ENCODE results near the gene MME.
"Not testable (repeated sequence)": the region's sequence is repeated elsewhere in the genome, so short reads cannot be mapped to it uniquely, and the experiment has no call there.

Gene MME

DNA sequence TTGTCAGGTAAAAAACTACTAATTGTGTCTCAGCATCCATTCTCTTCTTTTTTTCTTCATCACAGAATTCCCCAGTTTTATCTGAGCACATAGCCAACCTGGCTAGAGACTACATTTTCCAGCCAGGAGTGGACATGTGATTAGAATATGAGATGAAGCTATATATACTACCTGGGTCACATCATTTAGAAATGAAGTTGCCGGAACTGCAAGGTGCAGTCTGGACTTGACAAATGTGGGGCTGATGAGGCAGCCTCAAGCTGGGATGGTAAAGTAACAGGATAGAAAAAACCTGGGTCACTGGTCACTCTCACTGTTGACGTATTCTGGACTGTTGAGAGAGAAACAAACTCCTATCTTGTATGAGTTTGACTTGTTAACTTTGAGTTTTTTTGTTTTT is 113.7 kb downstream of the MME start:
- no peak for DNase-seq (ENCODE audit: low spot score)

GRCh38 chr3:155194973-155195957 is 115.1 kb downstream of the MME start:
- DNase-seq (ENCODE audit: low spot score) = no peak

DNA sequence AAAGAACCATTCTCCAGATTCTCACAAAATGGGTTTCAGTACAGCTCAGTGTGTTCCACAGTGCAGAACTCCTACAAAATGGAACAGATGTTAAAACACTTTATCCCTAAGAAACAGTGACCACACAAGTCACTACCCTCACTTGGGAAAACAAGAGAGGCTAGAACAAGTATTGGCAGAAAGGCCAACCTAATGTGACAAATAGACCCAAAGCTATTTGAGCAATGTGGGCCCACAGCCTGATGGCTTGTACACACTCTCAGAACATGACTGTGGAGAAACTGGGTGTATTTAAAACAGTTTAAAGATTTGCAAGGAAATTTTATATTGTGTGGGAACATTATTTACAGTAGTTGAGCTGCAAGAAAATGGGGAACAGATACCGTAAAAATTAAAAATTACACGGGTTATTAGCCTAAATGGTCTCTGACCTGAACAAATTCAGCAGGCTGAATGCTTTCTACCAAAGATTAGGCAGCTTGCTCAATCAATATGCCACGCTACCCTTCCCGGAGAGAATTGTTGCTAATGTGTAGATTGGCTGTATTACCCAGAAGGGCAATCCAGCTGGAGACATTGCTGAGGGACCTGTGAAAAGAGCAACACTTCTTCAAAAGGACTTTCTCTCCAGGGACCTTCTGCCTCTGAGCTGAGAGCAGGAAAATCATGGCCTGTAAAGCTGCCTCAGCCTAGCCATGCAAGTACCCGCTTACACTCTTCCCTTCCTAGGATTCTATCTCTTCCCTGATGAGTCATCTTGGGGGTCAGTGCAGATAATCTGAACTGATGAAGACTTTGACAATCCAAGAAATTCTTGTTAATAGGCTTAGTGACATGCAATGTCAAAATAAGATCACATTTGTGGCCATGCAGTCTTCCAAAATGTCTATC is 116.3 kb downstream of the MME start:
- no peak for DNase-seq (ENCODE audit: low spot score)

GRCh38 chr3:155197786-155198185 is 117.7 kb downstream of the MME start:
- no peak for DNase-seq (ENCODE audit: low spot score)

DNA sequence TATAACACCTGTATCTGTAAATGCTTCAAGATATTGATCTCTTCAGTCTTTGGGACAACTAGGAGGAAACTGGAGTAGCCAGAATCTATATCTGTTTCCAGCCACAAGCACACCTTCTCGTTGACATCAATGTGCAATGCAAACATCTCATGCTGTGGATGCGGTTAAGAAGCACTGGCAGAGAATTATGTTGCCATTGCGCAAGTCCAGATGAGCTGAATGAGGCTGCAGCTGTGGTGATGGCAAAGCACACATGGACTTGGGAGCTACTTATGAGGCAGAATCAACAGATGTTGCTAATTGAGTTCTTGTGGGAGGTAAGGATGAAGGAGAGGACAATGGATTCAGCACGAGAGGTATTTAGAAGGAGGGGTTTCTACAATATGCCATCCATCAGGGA is 122.5 kb downstream of the MME start:
- DNase-seq (ENCODE audit: low spot score) = no peak

DNA sequence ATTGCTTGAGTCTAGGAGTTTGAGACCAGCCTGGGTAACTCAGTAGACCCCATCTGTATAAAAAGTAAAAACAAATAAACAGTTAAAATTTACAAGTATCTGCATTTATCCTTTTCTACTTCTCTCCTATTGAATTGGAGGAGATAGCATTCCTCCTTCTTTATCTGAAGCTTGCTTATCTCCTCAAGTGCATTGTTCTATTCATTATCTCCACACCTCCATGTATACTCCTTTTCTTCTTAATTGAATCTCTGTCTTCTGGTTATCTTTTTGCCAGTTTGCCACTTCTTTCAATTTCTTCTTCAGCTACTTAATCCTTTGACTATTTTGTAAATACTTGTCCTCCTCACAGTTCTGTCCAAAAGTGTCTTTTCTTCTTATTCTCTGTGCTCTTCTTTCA is 124.7 kb downstream of the MME start:
- no peak for DNase-seq (ENCODE audit: low spot score)

- no peak for DNase-seq (ENCODE audit: low spot score)
Measured at GRCh38 chr3:155208183-155208800, 128.2 kb downstream of the MME start.

- no peak for DNase-seq (ENCODE audit: low spot score)
Measured at GRCh38 chr3:155210736-155211135, 130.6 kb downstream of the MME start.

DNA sequence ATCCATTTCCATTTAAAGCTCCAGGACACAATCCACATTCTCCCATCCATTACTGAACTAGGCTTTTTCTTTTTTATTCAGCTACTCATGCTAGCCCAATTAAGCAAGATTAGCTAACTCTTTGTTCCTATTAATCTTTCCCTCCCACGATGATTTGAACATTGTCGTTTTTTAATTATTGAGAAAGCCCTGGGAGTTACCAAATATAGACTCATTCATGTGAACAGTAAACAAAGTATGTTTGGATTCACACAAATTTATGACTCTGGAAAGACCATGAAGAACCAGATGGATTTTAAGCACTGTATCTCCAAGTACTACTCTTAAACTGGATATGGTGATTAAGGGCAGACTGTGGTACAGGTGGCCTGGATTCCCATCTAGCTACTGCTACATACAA is 131.1 kb downstream of the MME start:
- no peak for DNase-seq (ENCODE audit: low spot score)

GRCh38 chr3:155211940-155212339 is 131.8 kb downstream of the MME start:
- no peak for DNase-seq (ENCODE audit: low spot score)

GRCh38 chr3:155216007-155216406 is 135.9 kb downstream of the MME start:
- not testable (repeated sequence) for DNase-seq (ENCODE audit: low spot score)

DNA sequence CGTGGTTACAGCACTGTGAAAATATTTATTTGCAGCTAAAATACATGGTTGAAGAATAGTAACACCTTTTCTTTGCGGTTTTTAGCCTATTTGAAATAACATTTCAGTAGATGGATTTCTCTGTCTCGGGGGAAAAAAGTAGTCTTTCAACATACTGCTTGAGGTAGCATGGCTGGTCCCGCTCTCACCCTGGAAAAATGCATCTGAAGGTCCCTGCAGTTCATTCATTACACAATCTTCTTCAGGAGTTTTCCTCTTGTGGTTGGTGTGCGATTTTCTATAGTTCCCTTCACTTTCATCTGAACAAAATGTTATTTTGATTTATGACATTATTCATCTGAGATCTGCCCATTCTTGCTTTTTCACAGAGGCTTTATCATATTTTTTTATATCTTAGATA is 137.5 kb downstream of the MME start:
- DNase-seq (ENCODE audit: low spot score) = no peak

GRCh38 chr3:155218462-155218861 is 138.3 kb downstream of the MME start:
- DNase-seq (ENCODE audit: low spot score) = no peak

GRCh38 chr3:155219106-155219505 is 139.0 kb downstream of the MME start:
- DNase-seq (ENCODE audit: low spot score) = no peak

DNA sequence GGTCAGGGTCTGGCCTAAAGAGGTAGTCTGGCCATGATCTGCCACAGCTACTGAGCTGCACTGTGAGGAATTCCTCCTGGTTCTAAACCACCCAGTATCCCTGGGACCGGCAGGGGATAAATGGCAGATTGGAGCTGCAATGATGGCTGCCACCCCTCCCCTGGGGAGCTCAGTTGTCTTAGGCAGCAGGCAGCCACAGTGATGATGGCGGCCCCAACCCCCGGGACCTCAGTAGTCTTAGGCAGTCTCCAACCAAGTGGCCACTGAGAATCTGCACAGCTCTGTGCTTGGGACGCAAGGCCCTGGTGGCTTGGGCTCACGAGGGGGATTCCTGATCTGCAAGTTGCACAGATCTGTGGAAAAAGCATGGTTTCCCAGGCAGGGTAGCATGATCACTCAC is 145.3 kb downstream of the MME start:
- no peak for DNase-seq (ENCODE audit: low spot score)

GRCh38 chr3:155227141-155227540 is 147.0 kb downstream of the MME start:
- DNase-seq (ENCODE audit: low spot score) = no peak

GRCh38 chr3:155228676-155229075 is 148.6 kb downstream of the MME start:
- DNase-seq (ENCODE audit: low spot score) = no peak

GRCh38 chr3:155229086-155229485 is 149.0 kb downstream of the MME start:
- no peak for DNase-seq (ENCODE audit: low spot score)

GRCh38 chr3:155230382-155230781 is 150.3 kb downstream of the MME start:
- no peak for DNase-seq (ENCODE audit: low spot score)

- DNase-seq (ENCODE audit: low spot score) = no peak
Measured at GRCh38 chr3:155231792-155232191, 151.7 kb downstream of the MME start.

GRCh38 chr3:155232605-155233004 is 152.5 kb downstream of the MME start:
- peak; percentile 19 for DNase-seq (ENCODE audit: low spot score)

GRCh38 chr3:155233213-155233612 is 153.1 kb downstream of the MME start:
- DNase-seq (ENCODE audit: low spot score) = peak; percentile 59
